GM23338 (cell line): ENCODE data around the gene MTA2.

Experiments used
- EZH2 ChIP-seq: fragments of 200-600 bp; sonication (generic); IDR thresholded peaks from one replicate; pipeline ENCODE4 v1.8.0; 2017; ENCODE audit warnings: antibody characterized with exemption, mild to moderate bottlenecking, low read depth; ENCODE audit not compliant: unreplicated experiment
- EZH2phosphoT487 ChIP-seq: fragments of 200-600 bp; sonication (generic); IDR thresholded peaks from one replicate; pipeline ENCODE4 v1.8.1; 2018; ENCODE audit warnings: antibody characterized with exemption; ENCODE audit not compliant: unreplicated experiment
- POLR2AphosphoS5 ChIP-seq: IDR thresholded peaks from 2 replicates; pipeline ENCODE4 v1.6.1; 2016; ENCODE audit warnings: antibody characterized with exemption, low read depth
- TF ChIP-seq, protein P1 (sequence below), 2 experiments: fragments of 200-600 bp in 1 of 2; sonication (generic) in 1 of 2; conservative IDR thresholded peaks; 2 replicates each; pipeline versions ENCODE4 v1.5.1 to v1.6.1; 2016 to 2017; ENCODE audit warnings: antibody characterized with exemption in 2 of 2, low read depth in 2 of 2, mild to moderate bottlenecking in 2 of 2, moderate library complexity in 1 of 2
- TF ChIP-seq, protein P2 (sequence below): fragments of 250-450 bp; sonication (Bioruptor Pico); IDR thresholded peaks from 2 replicates; pipeline ENCODE4 v1.5.0; 2020; ENCODE audit warnings: mild to moderate bottlenecking, moderate library complexity

DNA sequence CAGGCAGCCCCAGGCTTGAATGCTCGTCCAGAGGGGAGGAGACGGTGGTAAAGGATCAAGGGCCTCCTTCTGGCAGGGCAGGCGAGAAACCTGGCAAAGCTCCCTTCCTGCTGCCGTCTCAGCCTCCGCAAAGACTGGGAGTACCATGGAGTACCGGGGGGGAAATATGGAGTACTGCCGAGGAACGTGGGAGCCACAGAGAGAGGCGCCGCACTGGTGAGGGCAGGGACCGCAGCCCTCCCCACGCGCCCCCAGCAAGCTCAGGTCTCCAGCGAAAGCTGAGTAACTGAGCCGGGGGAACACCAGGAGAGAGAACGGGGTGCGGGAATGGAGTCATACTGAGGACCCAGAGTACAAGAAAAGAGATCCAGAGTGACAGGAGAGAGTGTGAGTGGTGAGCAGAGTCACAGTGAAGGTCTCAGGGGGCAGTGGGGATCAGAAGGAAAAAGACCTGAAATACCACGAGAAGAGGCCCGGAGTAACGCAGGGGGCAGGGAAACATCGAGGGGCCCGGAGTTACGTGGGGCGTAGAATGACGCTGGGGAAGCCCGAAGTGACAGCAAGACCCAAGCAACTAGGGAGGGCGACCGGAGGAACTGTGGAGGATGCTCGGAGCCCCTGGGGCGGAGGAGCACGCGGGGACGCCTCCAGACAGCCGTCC, 10.2 kb upstream of the MTA2 start:
- TF ChIP-seq, protein P1, sequence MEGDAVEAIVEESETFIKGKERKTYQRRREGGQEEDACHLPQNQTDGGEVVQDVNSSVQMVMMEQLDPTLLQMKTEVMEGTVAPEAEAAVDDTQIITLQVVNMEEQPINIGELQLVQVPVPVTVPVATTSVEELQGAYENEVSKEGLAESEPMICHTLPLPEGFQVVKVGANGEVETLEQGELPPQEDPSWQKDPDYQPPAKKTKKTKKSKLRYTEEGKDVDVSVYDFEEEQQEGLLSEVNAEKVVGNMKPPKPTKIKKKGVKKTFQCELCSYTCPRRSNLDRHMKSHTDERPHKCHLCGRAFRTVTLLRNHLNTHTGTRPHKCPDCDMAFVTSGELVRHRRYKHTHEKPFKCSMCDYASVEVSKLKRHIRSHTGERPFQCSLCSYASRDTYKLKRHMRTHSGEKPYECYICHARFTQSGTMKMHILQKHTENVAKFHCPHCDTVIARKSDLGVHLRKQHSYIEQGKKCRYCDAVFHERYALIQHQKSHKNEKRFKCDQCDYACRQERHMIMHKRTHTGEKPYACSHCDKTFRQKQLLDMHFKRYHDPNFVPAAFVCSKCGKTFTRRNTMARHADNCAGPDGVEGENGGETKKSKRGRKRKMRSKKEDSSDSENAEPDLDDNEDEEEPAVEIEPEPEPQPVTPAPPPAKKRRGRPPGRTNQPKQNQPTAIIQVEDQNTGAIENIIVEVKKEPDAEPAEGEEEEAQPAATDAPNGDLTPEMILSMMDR (conservative IDR thresholded peaks at IDR 0.05; ENCODE audit: low read depth in 2 of 2), result no peak
- no peak for TF ChIP-seq POLR2AphosphoS5
- no peak for TF ChIP-seq EZH2
- TF ChIP-seq, protein P2, sequence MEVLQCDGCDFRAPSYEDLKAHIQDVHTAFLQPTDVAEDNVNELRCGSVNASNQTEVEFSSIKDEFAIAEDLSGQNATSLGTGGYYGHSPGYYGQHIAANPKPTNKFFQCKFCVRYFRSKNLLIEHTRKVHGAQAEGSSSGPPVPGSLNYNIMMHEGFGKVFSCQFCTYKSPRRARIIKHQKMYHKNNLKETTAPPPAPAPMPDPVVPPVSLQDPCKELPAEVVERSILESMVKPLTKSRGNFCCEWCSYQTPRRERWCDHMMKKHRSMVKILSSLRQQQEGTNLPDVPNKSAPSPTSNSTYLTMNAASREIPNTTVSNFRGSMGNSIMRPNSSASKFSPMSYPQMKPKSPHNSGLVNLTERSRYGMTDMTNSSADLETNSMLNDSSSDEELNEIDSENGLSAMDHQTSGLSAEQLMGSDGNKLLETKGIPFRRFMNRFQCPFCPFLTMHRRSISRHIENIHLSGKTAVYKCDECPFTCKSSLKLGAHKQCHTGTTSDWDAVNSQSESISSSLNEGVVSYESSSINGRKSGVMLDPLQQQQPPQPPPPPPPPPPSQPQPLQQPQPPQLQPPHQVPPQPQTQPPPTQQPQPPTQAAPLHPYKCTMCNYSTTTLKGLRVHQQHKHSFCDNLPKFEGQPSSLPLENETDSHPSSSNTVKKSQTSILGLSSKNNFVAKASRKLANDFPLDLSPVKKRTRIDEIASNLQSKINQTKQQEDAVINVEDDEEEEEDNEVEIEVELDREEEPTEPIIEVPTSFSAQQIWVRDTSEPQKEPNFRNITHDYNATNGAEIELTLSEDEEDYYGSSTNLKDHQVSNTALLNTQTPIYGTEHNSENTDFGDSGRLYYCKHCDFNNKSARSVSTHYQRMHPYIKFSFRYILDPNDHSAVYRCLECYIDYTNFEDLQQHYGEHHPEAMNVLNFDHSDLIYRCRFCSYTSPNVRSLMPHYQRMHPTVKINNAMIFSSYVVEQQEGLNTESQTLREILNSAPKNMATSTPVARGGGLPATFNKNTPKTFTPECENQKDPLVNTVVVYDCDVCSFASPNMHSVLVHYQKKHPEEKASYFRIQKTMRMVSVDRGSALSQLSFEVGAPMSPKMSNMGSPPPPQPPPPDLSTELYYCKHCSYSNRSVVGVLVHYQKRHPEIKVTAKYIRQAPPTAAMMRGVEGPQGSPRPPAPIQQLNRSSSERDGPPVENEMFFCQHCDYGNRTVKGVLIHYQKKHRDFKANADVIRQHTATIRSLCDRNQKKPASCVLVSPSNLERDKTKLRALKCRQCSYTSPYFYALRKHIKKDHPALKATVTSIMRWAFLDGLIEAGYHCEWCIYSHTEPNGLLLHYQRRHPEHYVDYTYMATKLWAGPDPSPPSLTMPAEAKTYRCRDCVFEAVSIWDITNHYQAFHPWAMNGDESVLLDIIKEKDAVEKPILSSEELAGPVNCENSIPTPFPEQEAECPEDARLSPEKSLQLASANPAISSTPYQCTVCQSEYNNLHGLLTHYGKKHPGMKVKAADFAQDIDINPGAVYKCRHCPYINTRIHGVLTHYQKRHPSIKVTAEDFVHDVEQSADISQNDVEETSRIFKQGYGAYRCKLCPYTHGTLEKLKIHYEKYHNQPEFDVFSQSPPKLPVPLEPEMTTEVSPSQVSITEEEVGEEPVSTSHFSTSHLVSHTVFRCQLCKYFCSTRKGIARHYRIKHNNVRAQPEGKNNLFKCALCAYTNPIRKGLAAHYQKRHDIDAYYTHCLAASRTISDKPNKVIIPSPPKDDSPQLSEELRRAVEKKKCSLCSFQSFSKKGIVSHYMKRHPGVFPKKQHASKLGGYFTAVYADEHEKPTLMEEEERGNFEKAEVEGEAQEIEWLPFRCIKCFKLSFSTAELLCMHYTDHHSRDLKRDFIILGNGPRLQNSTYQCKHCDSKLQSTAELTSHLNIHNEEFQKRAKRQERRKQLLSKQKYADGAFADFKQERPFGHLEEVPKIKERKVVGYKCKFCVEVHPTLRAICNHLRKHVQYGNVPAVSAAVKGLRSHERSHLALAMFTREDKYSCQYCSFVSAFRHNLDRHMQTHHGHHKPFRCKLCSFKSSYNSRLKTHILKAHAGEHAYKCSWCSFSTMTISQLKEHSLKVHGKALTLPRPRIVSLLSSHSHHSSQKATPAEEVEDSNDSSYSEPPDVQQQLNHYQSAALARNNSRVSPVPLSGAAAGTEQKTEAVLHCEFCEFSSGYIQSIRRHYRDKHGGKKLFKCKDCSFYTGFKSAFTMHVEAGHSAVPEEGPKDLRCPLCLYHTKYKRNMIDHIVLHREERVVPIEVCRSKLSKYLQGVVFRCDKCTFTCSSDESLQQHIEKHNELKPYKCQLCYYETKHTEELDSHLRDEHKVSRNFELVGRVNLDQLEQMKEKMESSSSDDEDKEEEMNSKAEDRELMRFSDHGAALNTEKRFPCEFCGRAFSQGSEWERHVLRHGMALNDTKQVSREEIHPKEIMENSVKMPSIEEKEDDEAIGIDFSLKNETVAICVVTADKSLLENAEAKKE, result no peak
- TF ChIP-seq EZH2phosphoT487, result no peak
